ENCODE data around the gene PCDHGA12. TPM values are rescaled to one million over a fixed set of nuclear protein-coding genes. Genes with fewer than 3 reads are reported as not detected.

Gene PCDHGA12
- total RNA-seq, 4 donors from 2014 or later: 3.4 to 9.1 (median 6.3) TPM

- no peak for DNase-seq (ENCODE audit: low spot score in 2 of 2)
- intact Hi-C loops (cut with DNase I; ENCODE audit: low total_unique reads): loop anchor here (10.0 kb wide), 1 partner anchor 136 kb away; no protein-coding TSS in a partner anchor
- TF ChIP-seq POLR2A (IDR thresholded peaks at IDR 0.05) (no peak), CTCF (IDR thresholded peaks at IDR 0.05) (no peak)
- 32 to 35% methylated on average over 48 to 62 of the region's 74 CpGs for WGBS, 2 donors
- H3K4me3 ChIP-seq (ENCODE audit: low read depth, poor library complexity, severe bottlenecking): no peak overlapping the region
Observed at GRCh38 chr5:141419074-141419880, 11.0 kb upstream of the PCDHGA12 start.

GRCh38 chr5:141420855-141421488 is 9.3 kb upstream of the PCDHGA12 start, which contains the start of gene PCDHGA11:
PCDHGA11 (plus strand) TSS chr5:141421051; CDS start chr5:141421228, 177 bp downstream.
- WGBS, 2 donors: 10 to 15% methylated on average over 35 to 40 of the region's 42 CpGs
- no peak for DNase-seq (ENCODE audit: low spot score in 2 of 2)
- TF ChIP-seq POLR2A (IDR thresholded peaks at IDR 0.05) (no peak), CTCF (IDR thresholded peaks at IDR 0.05) (no peak)
- intact Hi-C loops (cut with DNase I; ENCODE audit: low total_unique reads): no loop called here
- H3K4me3 ChIP-seq (ENCODE audit: low read depth, poor library complexity, severe bottlenecking): no peak within 1 kb of the TSS

GRCh38 chr5:141421489-141421855 is 8.8 kb upstream of the PCDHGA12 start:
- WGBS, 2 donors: 12% methylated on average over 13 of the region's 13 CpGs
- no peak overlapping the region for H3K4me3 ChIP-seq (ENCODE audit: low read depth, poor library complexity, severe bottlenecking)
- TF ChIP-seq CTCF (IDR thresholded peaks at IDR 0.05): no peak
- TF ChIP-seq POLR2A (IDR thresholded peaks at IDR 0.05): no peak
- intact Hi-C loops (cut with DNase I; ENCODE audit: low total_unique reads): no loop called here
- no peak for DNase-seq (ENCODE audit: low spot score in 2 of 2)

GRCh38 chr5:141422742-141423291 is 7.5 kb upstream of the PCDHGA12 start:
- intact Hi-C loops (cut with DNase I; ENCODE audit: low total_unique reads): no loop called here
- DNase-seq (ENCODE audit: low spot score in 2 of 2): no peak
- TF ChIP-seq POLR2A (IDR thresholded peaks at IDR 0.05) (no peak), CTCF (IDR thresholded peaks at IDR 0.05) (no peak)
- no peak overlapping the region for H3K4me3 ChIP-seq (ENCODE audit: low read depth, poor library complexity, severe bottlenecking)
- 14 to 23% methylated on average over 6 to 26 of the region's 42 CpGs for WGBS, 2 donors

- DNase-seq (ENCODE audit: low spot score in 2 of 2): no peak
- H3K4me3 ChIP-seq (ENCODE audit: low read depth, poor library complexity, severe bottlenecking): no peak overlapping the region
- intact Hi-C loops (cut with DNase I; ENCODE audit: low total_unique reads): no loop called here
- TF ChIP-seq POLR2A (IDR thresholded peaks at IDR 0.05) (no peak), CTCF (IDR thresholded peaks at IDR 0.05) (no peak)
- 46 to 47% methylated on average over 44 to 53 of the region's 53 CpGs for WGBS, 2 donors
Observed at GRCh38 chr5:141427783-141428426, 2.4 kb upstream of the PCDHGA12 start.

All from lower leg skin (tissue), 4 donors.